Omental fat pad (tissue), 4 donors: ENCODE data around the gene CHRNA9. TPM values are rescaled to one million over a fixed set of nuclear protein-coding genes. Genes with fewer than 3 reads are reported as not detected.

Source experiments
- ATAC-seq: fragments of 150-250 bp; one replicate; pipeline ENCODE4 v1.9.1; 2016; ENCODE audit warnings: mild to moderate bottlenecking, moderate library complexity; ENCODE audit not compliant: low FRiP score
- DNase-seq: peaks from one replicate; pipeline ENCODE4 v3.0.0-alpha.2; 2019; ENCODE audit warnings: low spot score
- CTCF ChIP-seq, 3 donors: fragments of 450-650 bp; IDR thresholded peaks; one replicate each; pipeline ENCODE4 v1.5.1; 2016 to 2017; ENCODE audit warnings: antibody characterized with exemption in 3 of 3, mild to moderate bottlenecking in 3 of 3, moderate library complexity in 2 of 3
- total RNA-seq, 4 donors: library from RNA; depleted of rRNA; stranded (reverse); fragments of >200 nt; gene quantifications; one replicate each; pipeline ENCODE4 v1.1.0, GENCODE V29; 2016

The CHRNA9 gene
- total RNA-seq, 4 donors from 2014 or later, result not detected

- DNase-seq (no peak), ATAC-seq (no peak)
- TF ChIP-seq CTCF (IDR thresholded peaks at IDR 0.05), result no peak
Observed at GRCh38 chr4:40340030-40340429, 4.9 kb downstream of the CHRNA9 start.

DNA sequence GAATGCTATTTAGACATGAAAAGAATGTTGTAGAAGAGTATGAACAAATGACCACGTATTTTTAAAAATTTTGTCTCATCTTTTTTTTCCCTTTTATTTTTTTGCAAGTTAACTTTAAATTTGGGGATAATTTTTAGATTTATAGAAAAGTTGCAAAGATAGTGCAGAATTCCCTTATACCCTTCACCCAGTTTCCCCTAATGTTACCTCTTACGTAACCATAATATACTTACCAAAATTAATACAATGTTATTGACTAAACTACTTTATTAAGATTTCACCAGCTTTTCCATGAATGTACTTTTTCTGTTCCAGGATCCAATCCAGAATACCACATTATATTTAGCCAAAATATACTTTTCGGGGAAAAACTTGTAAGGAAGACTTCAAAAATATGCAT is 12.3 kb downstream of the CHRNA9 start:
- DNase-seq, result no peak
- no peak for TF ChIP-seq CTCF (IDR thresholded peaks at IDR 0.05)
- no peak for ATAC-seq

DNA sequence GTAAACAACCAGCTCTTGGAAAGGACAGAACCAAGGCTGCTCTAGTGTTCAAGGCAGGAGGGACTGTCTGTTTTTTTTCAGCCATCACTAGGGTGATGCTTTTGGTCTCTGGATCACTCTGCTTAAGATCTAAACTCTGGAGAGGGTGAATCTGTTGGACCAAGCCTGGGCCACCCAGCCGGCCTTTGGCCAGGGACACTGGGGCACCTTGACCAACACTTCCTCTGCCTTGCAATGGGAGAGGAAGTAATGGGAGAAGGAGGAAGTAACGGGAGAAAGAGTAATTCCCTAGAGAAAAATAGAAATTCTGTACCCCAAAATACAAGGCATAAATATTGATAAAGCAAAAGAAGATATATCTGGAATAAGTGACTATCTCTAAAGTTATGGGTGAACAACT is 12.9 kb downstream of the CHRNA9 start:
- no peak for TF ChIP-seq CTCF (IDR thresholded peaks at IDR 0.05)
- DNase-seq (no peak), ATAC-seq (no peak)

GRCh38 chr4:40349561-40350198 is 14.5 kb downstream of the CHRNA9 start:
- TF ChIP-seq CTCF (IDR thresholded peaks at IDR 0.05), result no peak
- ATAC-seq, result no peak
- no peak for DNase-seq

DNA sequence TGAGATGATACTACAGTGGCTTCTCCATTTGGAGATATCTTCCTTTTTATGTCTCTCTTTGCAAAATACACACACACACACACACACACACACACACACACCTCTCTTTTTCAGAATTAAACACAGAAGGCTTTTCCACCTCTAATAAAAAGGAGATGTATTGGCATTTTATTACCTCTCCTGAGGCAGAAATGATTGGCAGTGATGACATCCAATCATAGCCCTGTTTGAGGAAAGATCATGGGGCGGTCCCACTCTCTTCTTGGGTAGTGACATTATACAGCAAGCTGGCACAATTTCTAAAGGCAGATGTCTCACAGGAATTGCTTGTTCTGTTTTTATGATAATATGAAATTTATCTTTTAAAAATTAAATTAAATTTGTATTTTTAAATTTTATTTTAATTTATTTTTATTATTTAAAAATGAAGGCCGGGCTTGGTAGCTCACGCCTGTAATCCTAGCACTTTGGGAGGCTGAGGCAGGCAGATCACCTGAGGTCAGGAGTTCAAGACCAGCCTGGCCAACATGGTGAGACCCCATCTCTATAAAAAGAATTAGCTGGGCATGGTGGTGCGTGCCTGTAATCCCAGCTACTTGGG is 15.6 kb downstream of the CHRNA9 start:
- no peak for TF ChIP-seq CTCF (IDR thresholded peaks at IDR 0.05)
- no peak for ATAC-seq
- no peak for DNase-seq

DNA sequence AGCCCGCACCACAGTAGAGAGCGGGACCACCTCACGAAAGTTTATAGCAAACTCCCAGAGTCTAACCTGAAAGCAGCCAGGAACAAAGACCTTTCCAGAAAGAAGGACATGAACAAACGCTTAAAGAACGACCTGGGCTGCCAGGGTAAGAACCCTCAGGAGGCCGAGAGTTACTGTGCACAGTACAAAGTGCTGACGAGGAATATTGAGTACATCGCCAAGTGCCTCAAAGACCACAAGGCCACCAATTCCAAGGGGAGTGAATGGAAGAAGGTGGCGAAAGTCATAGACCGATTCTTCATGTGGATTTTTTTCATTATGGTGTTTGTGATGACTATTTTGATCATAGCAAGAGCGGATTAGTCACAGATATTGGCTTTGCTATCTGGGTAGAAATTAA is 19.0 kb downstream of the CHRNA9 start:
- ATAC-seq, result no peak
- no peak for TF ChIP-seq CTCF (IDR thresholded peaks at IDR 0.05)
- no peak for DNase-seq

DNA sequence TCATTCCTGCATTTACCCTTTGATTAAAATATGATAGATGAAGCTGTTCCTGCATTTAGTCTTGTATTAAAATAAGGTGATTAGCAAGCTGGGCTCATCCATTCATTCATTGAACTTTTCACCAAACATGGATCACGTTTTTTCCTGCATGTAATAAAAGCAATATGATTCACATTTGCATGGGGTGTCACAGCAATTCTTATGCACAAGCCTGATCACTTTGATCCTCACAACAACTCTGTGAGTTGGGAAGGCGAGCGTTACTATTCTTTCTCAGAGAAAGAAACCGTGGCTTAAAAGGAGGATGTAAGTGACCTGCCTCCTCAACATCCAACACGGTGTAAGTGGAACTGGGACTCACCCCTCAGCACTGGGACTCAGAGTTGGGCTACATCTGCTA is 20.0 kb downstream of the CHRNA9 start:
- TF ChIP-seq CTCF (IDR thresholded peaks at IDR 0.05), result no peak
- no peak for ATAC-seq
- DNase-seq, result no peak
